ENCODE results near the gene PAK1.
"Not testable (repeated sequence)": the region's sequence is repeated elsewhere in the genome, so short reads cannot be mapped to it uniquely, and the experiment has no call there.

Gene PAK1

GRCh38 chr11:77301510-77301909 lies 172.4 kb downstream of the PAK1 start, which contains the start of gene GDPD4:
GDPD4 (minus strand) TSS chr11:77301686; CDS start chr11:77285137, 16,549 bp downstream.
- DNase-seq = no peak

- no peak for DNase-seq
These were observed 173.2 kb downstream of the PAK1 start for GRCh38 chr11:77300695-77301094.

- not testable (repeated sequence) for DNase-seq
These were observed 173.9 kb downstream of the PAK1 start for GRCh38 chr11:77300028-77300427.

GRCh38 chr11:77299528-77299993 lies 174.3 kb downstream of the PAK1 start:
- no peak for DNase-seq

GRCh38 chr11:77294040-77294439 lies 179.9 kb downstream of the PAK1 start:
- DNase-seq = no peak

GRCh38 chr11:77289737-77290136 lies 184.2 kb downstream of the PAK1 start:
- no peak for DNase-seq

- no peak for DNase-seq
These were observed 186.2 kb downstream of the PAK1 start for GRCh38 chr11:77287615-77288273.

GRCh38 chr11:77287136-77287535 lies 186.8 kb downstream of the PAK1 start:
- DNase-seq = no peak

GRCh38 chr11:77284476-77285468 lies 189.1 kb downstream of the PAK1 start:
- no peak for DNase-seq

GRCh38 chr11:77283101-77283500 lies 190.8 kb downstream of the PAK1 start:
- DNase-seq = no peak

GRCh38 chr11:77278595-77279506 lies 195.0 kb downstream of the PAK1 start:
- no peak for DNase-seq

GRCh38 chr11:77276271-77276670 lies 197.6 kb downstream of the PAK1 start:
- DNase-seq = no peak
